Lung (tissue), 12 donors: ENCODE data around the gene TRIM14. TPM values are rescaled to one million over a fixed set of nuclear protein-coding genes. Genes with fewer than 3 reads are reported as not detected.

Experiments
- ATAC-seq: fragments of 200-7000 bp; cut with Tn5 transposase; one replicate; pipeline ENCODE4 v1.9.1; 2020; ENCODE audit warnings: moderate number of reproducible peaks; ENCODE audit not compliant: insufficient read depth, low FRiP score
- DNase-seq, 3 donors: peaks; one replicate each; pipeline ENCODE4 v3.0.0-alpha.2; 2013 to 2017
- H3K27ac ChIP-seq, 2 donors: one replicate each; pipeline ENCODE4 v1.5.1; 2013; ENCODE audit warnings: mild to moderate bottlenecking in 2 of 2, moderate library complexity in 2 of 2, control low read depth in 1 of 2, inconsistent platforms in 1 of 2, low read depth in 1 of 2, low read length in 1 of 2
- H3K27me3 ChIP-seq, 3 donors: one replicate each; pipeline ENCODE4 v1.5.1; 2013; ENCODE audit warnings: low read length in 2 of 3; ENCODE audit not compliant: control insufficient read depth in 3 of 3, insufficient read depth in 3 of 3
- H3K36me3 ChIP-seq, 4 donors: one replicate each; pipeline ENCODE4 v1.5.1; 2013; ENCODE audit warnings: low read length in 4 of 4, mild to moderate bottlenecking in 1 of 4, moderate library complexity in 1 of 4; ENCODE audit not compliant: control insufficient read depth in 4 of 4, insufficient read depth in 4 of 4
- H3K4me1 ChIP-seq, 5 donors: one replicate each; pipeline ENCODE4 v1.5.1; 2013; ENCODE audit warnings: low read length in 5 of 5, mild to moderate bottlenecking in 2 of 5, moderate library complexity in 1 of 5; ENCODE audit not compliant: control insufficient read depth in 5 of 5, insufficient read depth in 5 of 5
- H3K4me3 ChIP-seq: one replicate; pipeline ENCODE4 v1.5.1; 2013; ENCODE audit warnings: mild to moderate bottlenecking, control low read depth, moderate library complexity
- H3K9ac ChIP-seq, 2 donors: one replicate each; pipeline ENCODE4 v1.5.1; 2013; ENCODE audit warnings: low read length in 2 of 2, control low read depth in 1 of 2; ENCODE audit not compliant: insufficient read depth in 1 of 2
- H3K9me3 ChIP-seq, 4 donors: one replicate each; pipeline ENCODE4 v1.5.1; 2013; ENCODE audit warnings: low read length in 3 of 4, mild to moderate bottlenecking in 1 of 4, moderate library complexity in 1 of 4; ENCODE audit not compliant: control insufficient read depth in 4 of 4, insufficient read depth in 3 of 4
- WGBS, 2 donors: extraction: QIAGEN DNeasy Blood & Tissue Kit; methylation state at CpG; one replicate each; pipeline ENCODE4 v1.1.7; 2013; 5-methylcytosine and 5-hydroxymethylcytosine counted together
- polyA plus RNA-seq, 2 donors: library from polyadenylated mRNA; stranded (reverse); fragments of 200-250 nt; gene quantifications; one replicate each; pipeline ENCODE4 v1.2.1, GENCODE V29; 2013
- total RNA-seq, 2 donors: library from RNA; depleted of rRNA in 1 of 2; stranded (reverse); fragments of >200 nt in 1 of 2; gene quantifications; one replicate each; pipeline ENCODE4 v1.2.1, GENCODE V29; 2014 to 2021
- TF ChIP-seq, protein P1 (sequence below): IDR thresholded peaks from 2 replicates; pipeline ENCODE4 v1.5.1; 2012; ENCODE audit warnings: mild to moderate bottlenecking; ENCODE audit errors: control extremely low read depth, extremely low read depth
- donor health status: control.
- donor health status: control.
- donor health status: Bipolar disorder and iron deficiency.
- donor health status: healthy.
- donor health status: DM: yes; HTN: yes; CAD: no.

The TRIM14 gene
- total and polyA plus RNA-seq, 4 donors: 5.0 to 42.7 (median 12.1) TPM

DNA sequence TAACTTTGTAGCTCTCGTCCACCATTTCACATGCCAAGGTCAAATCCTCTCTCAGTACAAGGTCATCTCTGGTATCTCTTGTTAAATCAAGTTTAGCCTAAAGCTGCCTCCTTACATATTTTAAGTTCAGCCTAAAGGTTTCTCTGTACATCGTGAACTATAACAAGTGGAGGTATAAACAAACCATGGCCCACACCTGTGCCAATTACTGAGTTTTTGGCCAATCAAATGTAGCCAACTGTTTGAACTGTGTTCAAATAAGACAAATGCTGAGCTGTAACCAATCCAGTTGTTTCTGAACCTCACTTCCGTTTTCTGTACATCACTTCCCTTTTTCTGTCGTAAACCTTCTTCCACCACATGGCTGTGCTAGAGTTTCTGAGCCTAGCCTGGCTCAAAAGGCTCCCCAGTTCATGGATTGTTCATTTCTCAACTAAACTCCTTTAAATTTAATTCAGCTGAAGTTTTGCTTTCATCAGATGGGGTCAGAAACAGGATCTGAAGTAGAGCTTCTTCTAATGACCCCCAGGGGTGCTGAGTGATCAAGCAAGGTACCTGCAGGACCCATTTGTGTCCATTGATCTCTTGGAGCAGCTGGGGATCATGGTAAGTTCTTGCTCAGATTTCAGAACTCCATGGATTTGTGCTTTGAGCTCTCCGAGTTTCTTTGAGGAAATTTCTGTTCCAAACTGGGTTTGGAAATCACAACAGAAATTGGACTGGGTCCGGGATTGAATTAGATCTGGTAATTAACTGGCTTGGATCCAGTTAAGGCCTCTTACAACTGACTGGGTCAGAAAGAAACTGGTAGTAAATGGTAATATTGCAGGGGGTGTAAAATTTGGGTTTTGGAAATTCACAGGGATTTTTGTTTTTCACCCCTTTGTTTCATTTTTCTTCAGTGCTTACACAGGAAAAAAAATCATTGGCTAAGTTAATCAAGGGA lies 73.5 kb downstream of the TRIM14 start:
- TF ChIP-seq, protein P1, sequence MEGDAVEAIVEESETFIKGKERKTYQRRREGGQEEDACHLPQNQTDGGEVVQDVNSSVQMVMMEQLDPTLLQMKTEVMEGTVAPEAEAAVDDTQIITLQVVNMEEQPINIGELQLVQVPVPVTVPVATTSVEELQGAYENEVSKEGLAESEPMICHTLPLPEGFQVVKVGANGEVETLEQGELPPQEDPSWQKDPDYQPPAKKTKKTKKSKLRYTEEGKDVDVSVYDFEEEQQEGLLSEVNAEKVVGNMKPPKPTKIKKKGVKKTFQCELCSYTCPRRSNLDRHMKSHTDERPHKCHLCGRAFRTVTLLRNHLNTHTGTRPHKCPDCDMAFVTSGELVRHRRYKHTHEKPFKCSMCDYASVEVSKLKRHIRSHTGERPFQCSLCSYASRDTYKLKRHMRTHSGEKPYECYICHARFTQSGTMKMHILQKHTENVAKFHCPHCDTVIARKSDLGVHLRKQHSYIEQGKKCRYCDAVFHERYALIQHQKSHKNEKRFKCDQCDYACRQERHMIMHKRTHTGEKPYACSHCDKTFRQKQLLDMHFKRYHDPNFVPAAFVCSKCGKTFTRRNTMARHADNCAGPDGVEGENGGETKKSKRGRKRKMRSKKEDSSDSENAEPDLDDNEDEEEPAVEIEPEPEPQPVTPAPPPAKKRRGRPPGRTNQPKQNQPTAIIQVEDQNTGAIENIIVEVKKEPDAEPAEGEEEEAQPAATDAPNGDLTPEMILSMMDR: no peak
- Histone ChIP-seq H3K27me3 (no peaks in the 10 kb centered on the region), H3K9ac (no peak overlapping the region), H3K4me3 (no peak overlapping the region), H3K27ac (no peak overlapping the region), H3K4me1 (peaks cover 0 to 4% (median 0%) of the 10 kb centered on the region in 5 donors), H3K9me3 (no peaks in the 10 kb centered on the region), H3K36me3 (no peaks in the 10 kb centered on the region)
- WGBS, 2 donors: 41 to 55% methylated on average over 6 of the region's 6 CpGs
- peak in 1 of 3 donors; percentile 10 for DNase-seq
- no peak for ATAC-seq

DNA sequence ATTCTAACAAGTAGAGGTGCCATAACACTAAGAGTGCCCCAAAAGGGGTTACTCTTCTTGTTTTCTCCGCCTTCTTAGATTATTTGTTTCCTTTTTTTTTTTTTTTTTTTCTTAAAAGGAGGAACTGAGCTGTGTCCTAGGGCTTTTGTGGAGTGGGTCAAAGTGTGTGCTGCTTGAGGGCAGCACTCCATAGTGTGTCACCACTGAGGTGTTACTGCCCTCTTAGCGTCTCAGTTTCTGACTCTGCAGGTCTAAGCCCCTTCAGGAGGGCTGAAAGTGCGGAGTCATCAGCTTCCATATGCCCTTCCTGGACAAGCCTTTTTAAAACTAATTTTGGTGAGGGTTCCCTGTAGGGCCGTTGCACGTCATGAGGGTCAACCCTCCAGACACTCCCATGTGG lies 75.1 kb downstream of the TRIM14 start:
- Histone ChIP-seq H3K4me3 (no peak overlapping the region), H3K27ac (no peak overlapping the region), H3K4me1 (peaks cover 0 to 4% (median 0%) of the 10 kb centered on the region in 5 donors), H3K36me3 (no peaks in the 10 kb centered on the region), H3K9ac (no peak overlapping the region), H3K9me3 (no peaks in the 10 kb centered on the region), H3K27me3 (peaks cover 0 to 3% (median 0%) of the 10 kb centered on the region in 3 donors)
- ATAC-seq (no peak), DNase-seq (no peak)
- TF ChIP-seq, protein P1: no peak
- WGBS, 2 donors: 65 to 81% methylated on average over 5 of the region's 5 CpGs

DNA sequence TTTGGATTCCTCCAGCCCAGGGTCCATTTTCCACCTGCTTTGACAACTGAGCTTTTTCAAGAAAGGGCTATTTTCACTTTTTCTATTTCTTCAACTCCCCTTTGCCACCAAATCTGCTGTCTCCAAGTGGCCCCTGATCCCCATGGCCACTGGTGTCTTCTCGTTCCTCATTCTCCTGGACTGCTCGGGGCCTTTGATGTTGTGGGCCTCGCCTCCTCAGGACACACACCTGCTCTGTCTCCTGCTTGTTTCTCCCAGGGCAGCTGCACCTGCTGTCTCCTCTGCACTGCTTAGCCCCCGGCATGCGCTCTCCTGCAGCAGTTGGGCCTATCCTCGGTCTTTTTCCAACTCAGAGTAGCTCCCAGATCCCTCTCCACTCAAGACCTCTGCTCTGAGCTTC lies 78.8 kb downstream of the TRIM14 start:
- no peak overlapping the region for H3K27ac ChIP-seq
- 94 to 96% methylated on average over 6 of the region's 6 CpGs for WGBS, 2 donors
- TF ChIP-seq, protein P1: no peak
- H3K4me1 ChIP-seq: peaks cover 0 to 6% (median 4%) of the 10 kb centered on the region in 5 donors
- peaks cover 0 to 3% (median 0%) of the 10 kb centered on the region in 3 donors for H3K27me3 ChIP-seq
- DNase-seq (no peak), ATAC-seq (no peak)
- H3K36me3 ChIP-seq: no peaks in the 10 kb centered on the region
- H3K9ac ChIP-seq: no peak overlapping the region
- no peaks in the 10 kb centered on the region for H3K9me3 ChIP-seq
- no peak overlapping the region for H3K4me3 ChIP-seq
